GM21723 (cell line): ENCODE data around the gene MCM3AP.
"Not testable (repeated sequence)": the region's sequence is repeated elsewhere in the genome, so short reads cannot be mapped to it uniquely, and the experiment has no call there.

Experiments
- ATAC-seq: cut with Tn5 transposase; IDR thresholded peaks from one replicate; pipeline ENCODE4 v1.9.1; 2021; ENCODE audit warnings: mild to moderate bottlenecking, moderate library complexity; ENCODE audit not compliant: unreplicated experiment

Gene MCM3AP

GRCh38 chr21:46207006-46207919 is 78.1 kb downstream of the MCM3AP start:
- ATAC-seq, result no peak

DNA sequence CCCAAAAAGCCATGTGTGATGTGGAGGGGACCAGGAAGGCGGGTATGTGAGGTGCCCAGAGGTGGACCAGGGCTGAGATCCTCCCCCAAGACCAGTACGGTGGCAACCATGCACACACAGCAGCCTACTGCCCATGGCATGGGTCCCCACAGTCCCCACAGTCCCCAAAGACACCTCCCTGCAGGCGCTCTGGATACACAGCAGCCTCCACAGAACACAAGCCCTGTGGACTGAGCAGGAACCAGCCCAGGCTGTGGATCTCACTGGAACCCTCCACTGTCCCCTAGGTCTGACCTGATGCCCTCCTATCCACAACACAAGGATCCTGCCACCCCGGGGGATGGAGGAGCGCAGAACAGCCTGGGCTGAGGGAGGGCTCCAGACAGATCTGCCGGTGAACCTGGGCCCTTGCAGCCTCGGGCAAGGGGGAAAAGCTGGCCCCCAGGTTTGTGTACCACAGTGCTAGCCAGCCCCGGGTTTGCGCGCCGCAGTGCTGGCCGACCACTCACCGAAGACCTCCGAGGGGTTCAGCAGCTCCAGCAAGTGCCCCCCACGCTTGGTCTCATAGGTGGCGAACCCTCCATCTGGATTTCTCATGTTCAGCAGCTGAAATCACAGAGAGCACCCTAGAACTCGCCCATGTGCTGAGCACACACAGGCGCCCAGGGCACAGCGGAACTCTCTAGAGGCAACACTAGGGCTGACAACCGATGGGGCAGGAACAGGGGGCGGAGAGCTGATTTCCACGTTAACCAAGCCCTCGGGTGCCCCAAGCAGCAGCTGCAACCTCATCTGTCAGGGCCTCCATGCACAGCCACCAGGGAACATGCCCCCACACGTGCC is 79.0 kb downstream of the MCM3AP start:
- no peak for ATAC-seq

DNA sequence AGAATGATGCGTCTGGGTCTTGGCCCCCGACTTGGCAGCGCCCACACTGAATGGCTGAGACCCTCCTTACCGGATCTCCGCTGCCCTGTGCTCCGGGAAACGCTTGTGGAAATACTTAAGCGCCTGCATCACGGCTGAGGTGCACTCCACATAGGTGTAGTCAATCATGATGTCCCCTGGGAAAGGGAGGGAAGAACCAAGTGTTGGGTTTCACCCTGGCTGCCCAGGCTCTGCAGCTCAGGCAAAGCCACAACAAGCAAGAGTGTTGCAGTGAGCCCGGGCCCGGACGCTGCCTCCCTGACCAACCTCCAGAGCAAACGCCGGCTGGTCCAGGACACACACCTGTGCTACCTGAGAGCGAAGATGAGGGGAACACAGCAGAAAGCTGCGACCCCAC is 79.6 kb downstream of the MCM3AP start:
- ATAC-seq, result no peak

DNA sequence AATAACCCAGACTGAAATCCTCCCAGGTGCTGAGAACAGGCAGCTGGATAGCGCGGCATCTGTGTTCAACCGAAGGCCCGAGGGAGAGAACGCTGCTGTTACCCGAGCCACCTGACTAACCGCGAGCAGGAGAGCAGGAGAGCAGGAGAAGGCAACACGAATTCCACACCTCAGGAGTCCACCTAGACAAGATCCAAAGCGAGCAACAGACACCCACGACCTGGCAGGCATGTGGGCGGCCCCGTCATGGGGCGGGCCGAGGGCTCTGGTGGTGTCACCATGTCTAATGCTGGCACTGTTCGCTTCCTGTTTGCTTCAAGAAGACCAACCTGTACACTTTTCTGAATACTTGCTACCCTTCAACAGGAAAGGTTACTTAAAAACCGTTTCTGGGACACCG is 80.2 kb downstream of the MCM3AP start:
- no peak for ATAC-seq

DNA sequence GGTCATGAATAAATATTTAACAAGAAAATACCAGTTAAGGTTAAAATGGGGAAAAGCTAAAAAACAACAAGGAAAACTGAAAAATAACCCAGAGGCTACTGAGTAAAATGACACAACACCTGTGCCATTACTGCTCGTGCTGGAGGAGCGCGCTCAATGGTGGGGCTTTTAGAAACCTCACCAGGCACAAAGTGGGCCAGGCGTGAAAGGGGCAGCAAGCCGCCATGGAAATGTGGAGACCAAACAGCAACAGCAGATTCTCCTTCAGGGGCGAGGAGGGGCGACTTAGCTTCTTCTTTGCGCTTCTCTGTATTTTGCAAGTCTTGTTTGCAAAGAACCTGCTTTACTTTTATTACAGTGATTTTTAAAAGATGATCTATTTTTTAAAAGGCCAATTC is 82.2 kb downstream of the MCM3AP start:
- no peak for ATAC-seq

DNA sequence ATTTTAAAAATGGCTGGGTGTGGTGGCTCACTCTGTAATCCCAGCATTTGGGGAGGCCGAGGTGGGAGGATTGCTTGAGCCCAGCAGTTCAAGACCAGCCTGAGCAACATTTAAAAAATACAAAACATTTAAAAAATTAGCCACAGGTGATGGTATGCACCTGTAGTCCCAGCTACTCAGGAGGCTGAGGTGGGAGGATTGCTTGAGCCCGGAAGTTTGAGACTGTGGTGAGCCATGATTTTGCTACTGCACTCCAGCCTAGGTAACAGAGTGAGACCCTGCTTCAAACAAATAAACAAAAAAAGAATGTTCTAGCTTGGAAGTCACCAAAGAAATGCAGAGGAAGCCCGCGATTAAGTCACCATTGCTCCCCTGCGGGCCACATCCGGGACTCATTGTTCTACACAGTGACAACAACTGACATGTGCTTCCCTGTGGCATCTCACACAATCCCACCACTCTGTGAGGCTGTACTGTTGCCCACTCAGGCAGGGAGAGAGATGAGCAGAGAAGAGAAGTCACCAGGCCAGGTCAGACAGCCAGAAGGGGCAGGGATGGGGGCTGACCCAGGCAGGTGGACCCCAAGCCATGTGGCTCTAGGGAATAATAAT is 82.7 kb downstream of the MCM3AP start:
- ATAC-seq, result no peak

DNA sequence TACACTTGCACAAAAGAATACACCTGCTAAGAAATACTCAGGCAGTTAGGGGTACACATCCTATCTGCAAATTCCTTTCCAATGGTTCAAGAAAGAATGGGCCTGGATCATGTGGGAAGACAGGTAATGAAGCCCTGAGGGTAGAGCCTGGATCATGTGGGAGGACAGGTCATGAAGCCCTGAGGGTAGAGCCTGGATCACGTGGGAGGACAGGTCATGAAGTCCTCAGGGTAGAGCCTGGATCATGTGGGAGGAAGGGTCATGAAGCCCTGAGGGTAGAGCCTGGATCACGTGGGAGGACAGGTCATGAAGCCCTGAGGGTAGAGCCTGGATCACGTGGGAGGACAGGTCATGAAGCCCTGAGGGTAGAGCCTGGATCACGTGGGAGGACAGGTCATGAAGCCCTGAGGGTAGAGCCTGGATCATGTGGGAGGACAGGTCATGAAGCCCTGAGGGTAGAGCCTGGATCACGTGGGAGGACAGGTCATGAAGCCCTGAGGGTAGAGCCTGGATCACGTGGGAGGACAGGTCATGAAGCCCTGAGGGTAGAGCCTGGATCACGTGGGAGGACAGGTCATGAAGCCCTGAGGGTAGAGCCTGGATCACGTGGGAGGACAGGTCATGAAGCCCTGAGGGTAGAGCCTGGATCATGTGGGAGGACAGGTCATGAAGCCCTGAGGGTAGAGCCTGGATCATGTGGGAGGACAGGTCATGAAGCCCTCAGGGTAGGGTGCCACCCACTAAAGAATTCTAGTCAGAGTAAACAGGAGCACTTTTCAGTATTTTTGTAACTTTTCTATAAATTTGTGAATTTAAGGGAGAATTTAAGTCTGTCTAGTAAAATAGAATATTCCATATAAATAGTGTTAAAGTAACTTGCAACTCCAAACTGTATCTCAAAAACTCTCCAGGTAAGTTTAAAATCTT is 84.3 kb downstream of the MCM3AP start:
- ATAC-seq, result not testable (repeated sequence)

DNA sequence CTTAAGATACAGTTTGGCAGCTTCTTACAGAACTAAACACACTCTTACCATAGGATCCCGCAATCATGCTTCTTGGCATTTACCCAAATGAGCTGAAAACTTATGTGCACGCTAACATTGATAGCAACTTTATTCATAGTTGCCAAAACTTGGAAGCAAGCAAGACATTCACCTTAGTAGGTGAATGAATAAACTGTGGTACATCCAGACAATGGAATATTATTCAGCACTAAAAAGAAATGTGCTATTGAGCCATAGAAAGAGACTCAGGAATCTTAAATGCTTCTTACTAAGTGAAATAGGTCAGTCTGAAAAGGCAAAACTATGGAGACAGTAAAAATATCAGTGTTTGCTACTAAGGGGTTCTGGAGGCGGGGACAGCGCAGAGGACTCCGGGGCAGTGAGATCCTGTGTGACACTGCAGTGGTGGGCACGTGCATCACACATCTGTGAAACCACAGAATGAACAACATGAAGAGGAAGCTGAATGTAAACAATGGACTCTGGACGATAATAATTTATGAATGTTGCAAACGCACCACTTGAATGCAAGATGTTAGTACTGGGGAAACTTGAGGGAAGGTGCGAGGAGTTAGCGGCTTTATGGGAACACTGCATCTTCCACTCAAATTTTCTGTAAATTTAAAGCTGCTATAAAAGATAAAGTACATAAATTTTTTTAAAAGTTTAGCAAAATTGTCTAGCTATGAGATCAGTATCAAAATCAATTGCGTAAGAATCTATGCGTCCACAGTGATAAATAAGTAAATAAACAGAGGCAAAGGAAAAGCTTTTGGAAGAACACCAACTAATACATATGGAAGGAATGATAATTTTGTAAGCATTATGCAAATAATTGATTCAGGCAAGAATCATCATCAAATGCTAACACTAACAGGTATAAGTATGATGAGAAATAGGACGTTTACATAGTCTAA is 85.7 kb downstream of the MCM3AP start:
- no peak for ATAC-seq

- no peak for ATAC-seq
These were observed 88.7 kb downstream of the MCM3AP start for GRCh38 chr21:46196733-46197132.

- ATAC-seq, result no peak
These were observed 89.7 kb downstream of the MCM3AP start for GRCh38 chr21:46195595-46196195.

DNA sequence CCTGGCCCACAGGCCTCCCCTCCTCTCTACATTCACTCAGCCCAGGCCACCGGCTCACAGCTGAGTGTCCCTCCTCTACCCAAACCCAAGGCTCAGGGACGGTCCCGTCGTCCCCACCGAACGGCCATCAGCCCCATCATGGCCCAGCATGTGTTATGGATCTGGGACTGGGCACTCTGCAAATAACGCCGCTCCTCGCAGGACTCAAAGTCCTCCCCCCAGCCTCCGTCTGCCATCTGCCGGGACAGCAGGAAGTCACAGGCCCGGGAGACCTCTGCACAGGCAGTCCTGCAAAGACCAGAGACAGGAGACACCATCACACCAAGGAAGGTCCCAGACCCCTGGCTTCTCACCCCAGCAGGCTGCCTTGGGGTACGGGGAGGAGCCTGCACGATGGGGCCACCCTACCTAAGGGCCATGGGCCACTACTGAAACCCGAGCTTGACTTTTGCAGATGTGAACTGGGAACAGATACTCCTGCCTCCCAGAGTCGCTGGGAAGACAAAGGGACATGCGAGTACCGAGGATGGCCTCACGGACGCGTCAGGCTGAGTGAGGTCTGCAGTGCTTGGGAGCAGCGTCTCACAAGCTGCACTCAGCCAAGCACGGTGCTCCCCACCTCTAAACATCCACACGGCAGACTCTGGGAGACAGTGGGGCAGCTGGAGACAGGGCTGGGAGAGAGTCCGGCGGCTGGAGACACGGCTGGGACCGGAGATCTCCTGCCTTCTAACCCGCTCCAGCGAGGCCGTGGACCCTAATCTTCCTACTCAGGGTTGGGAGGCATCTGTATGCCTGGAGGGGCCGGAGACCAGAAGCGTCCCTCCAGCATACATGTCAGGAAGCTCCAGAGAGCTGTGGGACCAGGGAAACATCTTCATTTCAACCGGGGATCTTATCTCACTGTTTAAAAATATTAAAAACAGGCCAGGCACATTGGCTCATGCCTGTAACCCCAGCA is 90.8 kb downstream of the MCM3AP start:
- no peak for ATAC-seq

- ATAC-seq, result no peak
These were observed 91.5 kb downstream of the MCM3AP start for GRCh38 chr21:46193829-46194373.

- ATAC-seq, result no peak
These were observed 93.5 kb downstream of the MCM3AP start for GRCh38 chr21:46191686-46192575.

DNA sequence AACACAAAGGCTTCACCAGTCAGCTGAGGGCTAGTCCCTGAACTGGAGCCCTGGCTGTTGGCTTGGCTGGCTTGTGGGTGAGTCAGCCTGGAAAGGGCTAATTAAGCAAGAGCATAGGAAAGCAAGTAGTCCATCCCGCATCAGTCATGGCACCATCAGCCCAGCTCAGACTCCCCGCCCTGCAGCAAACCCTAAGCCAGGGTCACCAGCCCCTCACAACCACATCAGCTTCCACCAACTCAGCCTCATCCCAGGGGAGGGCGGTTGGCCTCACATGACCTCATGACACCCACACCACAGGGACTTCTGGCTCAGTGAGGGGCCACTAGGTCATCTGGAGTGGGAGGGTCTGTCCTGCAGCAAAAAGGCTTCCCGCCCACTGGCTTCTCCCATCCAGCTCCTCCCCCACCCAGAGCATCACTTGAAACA is 94.1 kb downstream of the MCM3AP start:
- ATAC-seq, result no peak

GRCh38 chr21:46190491-46191131 is 94.8 kb downstream of the MCM3AP start:
- ATAC-seq, result no peak

DNA sequence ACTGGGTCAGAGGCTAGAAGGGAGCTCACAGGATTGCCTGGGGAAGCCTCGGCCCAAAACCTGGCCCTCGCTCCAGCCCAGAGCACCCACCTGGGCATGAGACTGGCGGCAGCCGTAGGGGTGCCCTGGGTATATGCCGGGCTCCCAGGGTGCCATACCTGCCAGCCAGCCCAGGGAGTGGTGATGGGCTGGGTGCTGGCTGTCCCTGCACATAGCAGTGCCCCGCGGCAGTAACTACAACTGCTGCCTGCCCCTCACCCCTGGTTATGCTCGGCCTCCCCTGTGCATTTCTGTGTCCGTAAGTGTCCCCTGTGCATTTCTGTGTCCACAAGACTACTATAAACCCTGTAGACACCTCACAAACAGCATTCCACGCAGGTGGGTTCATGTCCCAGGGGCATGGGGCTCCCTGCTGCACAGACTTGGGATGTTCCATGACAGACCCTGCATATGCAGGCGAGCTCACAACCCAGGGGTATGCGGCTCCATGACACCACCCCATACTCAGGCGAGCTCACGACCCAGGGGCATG is 95.4 kb downstream of the MCM3AP start:
- ATAC-seq, result no peak
